ENCODE results near the gene INSM1.

DNA sequence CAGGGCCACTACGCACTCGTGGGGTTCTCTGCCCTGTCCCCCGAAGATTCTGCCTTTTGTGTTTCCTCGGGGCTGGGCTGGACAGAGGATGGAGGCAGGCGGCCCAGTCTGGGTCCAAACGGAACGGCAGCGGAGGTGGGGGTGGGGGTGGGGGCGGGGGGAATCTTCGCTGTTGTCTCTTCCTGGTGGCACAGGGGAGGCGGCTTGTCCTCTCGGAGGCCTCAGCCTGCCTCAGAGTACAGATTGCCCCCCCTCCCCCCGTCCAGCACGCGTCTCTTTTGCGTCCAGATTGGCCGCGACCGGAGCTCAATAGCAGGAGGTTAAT lies 1.4 kb upstream of the INSM1 start:
- TF ChIP-seq, protein P1, sequence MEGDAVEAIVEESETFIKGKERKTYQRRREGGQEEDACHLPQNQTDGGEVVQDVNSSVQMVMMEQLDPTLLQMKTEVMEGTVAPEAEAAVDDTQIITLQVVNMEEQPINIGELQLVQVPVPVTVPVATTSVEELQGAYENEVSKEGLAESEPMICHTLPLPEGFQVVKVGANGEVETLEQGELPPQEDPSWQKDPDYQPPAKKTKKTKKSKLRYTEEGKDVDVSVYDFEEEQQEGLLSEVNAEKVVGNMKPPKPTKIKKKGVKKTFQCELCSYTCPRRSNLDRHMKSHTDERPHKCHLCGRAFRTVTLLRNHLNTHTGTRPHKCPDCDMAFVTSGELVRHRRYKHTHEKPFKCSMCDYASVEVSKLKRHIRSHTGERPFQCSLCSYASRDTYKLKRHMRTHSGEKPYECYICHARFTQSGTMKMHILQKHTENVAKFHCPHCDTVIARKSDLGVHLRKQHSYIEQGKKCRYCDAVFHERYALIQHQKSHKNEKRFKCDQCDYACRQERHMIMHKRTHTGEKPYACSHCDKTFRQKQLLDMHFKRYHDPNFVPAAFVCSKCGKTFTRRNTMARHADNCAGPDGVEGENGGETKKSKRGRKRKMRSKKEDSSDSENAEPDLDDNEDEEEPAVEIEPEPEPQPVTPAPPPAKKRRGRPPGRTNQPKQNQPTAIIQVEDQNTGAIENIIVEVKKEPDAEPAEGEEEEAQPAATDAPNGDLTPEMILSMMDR (conservative IDR thresholded peaks at IDR 0.05 in 1 of 2, IDR thresholded peaks at IDR 0.05 in 1 of 2; ENCODE audit: extremely low read depth in 1 of 2, insufficient read depth in 1 of 2, low read depth in 1 of 2, low read length in 2 of 2): no peak
- TF ChIP-seq EZH2 (IDR thresholded peaks at IDR 0.05; ENCODE audit: borderline replicate concordance, low read length): no peak
